Measurements from ENCODE around the gene SYNDIG1L. TPM values are rescaled to one million over a fixed set of nuclear protein-coding genes. Genes with fewer than 3 reads are reported as not detected.
"Not testable (repeated sequence)": the region's sequence is repeated elsewhere in the genome, so short reads cannot be mapped to it uniquely, and the experiment has no call there.

SYNDIG1L gene
- total RNA-seq, 1 experiment from 2014 or later, result 1.4 TPM

GRCh38 chr14:74382231-74382630, 43.8 kb downstream of the SYNDIG1L start:
- no peak overlapping the region for H3K27ac Mint-ChIP-seq
- H3K27me3 Mint-ChIP-seq (ENCODE audit: low read depth), result no peaks in the 10 kb centered on the region
- CTCF ChIA-PET, result no interaction called here
- TF ChIP-seq ZNF671 (CRISPR knock-in tag; IDR thresholded peaks at IDR 0.05) (no peak), GABPB1 (CRISPR knock-in tag; IDR thresholded peaks at IDR 0.05) (no peak)
- H3K9me3 Mint-ChIP-seq, result 0 out of 2 replicates have a peak, but pooled peaks cover 3% of the 10 kb centered on the region
- H3K36me3 Mint-ChIP-seq, result no peaks in the 10 kb centered on the region
- DNase-seq (ENCODE audit: low spot score), result no peak
- no peak for ATAC-seq
- no peak overlapping the region for H3K4me3 Mint-ChIP-seq
- H3K4me1 Mint-ChIP-seq, result no peaks in the 10 kb centered on the region
- POLR2A ChIA-PET, result interaction anchor here (1.0 kb wide), 1 partner anchor 16 kb away, joined by 3 read pairs; no protein-coding TSS in a partner anchor

GRCh38 chr14:74381571-74381970, 44.4 kb downstream of the SYNDIG1L start:
- H3K27ac Mint-ChIP-seq; H3K27me3 Mint-ChIP-seq (ENCODE audit: low read depth); ATAC-seq; H3K9me3 Mint-ChIP-seq; H3K36me3 Mint-ChIP-seq; H3K4me3 Mint-ChIP-seq; DNase-seq (ENCODE audit: low spot score); CTCF ChIA-PET; H3K4me1 Mint-ChIP-seq: not testable (repeated sequence)
- POLR2A ChIA-PET, result interaction anchor here (1.0 kb wide), 1 partner anchor 17 kb away, joined by 3 read pairs; no protein-coding TSS in a partner anchor

- CTCF ChIA-PET, result interaction anchor here (0.7 kb wide), 1 partner anchor 77 kb away, joined by 4 read pairs; no protein-coding TSS in a partner anchor
- peaks cover 9% of the 10 kb centered on the region for H3K9me3 Mint-ChIP-seq
- no peaks in the 10 kb centered on the region for H3K36me3 Mint-ChIP-seq
- no peak overlapping the region for H3K4me3 Mint-ChIP-seq
- ATAC-seq (no peak), DNase-seq (ENCODE audit: low spot score) (no peak)
- H3K27ac Mint-ChIP-seq, result no peak overlapping the region
- H3K4me1 Mint-ChIP-seq, result no peaks in the 10 kb centered on the region
- POLR2A ChIA-PET, result interaction anchor here (0.5 to 0.6 kb wide), 2 partner anchors 90 to 1832 kb away, joined by 3 to 4 read pairs; no protein-coding TSS in a partner anchor
- no peak for TF ChIP-seq ATF1 (CRISPR knock-in tag; IDR thresholded peaks at IDR 0.05)
- no peak for TF ChIP-seq ATF3 (CRISPR knock-in tag; conservative IDR thresholded peaks at IDR 0.05)
- TF ChIP-seq GTF2I (CRISPR knock-in tag; conservative IDR thresholded peaks at IDR 0.05), result no peak
- TF ChIP-seq ZNF232 (CRISPR knock-in tag; IDR thresholded peaks at IDR 0.05), result no peak
- no peak for TF ChIP-seq CREM (CRISPR knock-in tag; IDR thresholded peaks at IDR 0.05)
- TF ChIP-seq ZNF425 (CRISPR knock-in tag; conservative IDR thresholded peaks at IDR 0.05), result no peak
- no peak for TF ChIP-seq NFYB (CRISPR knock-in tag; conservative IDR thresholded peaks at IDR 0.05; ENCODE audit: low read depth)
- TF ChIP-seq NFATC4 (CRISPR knock-in tag; IDR thresholded peaks at IDR 0.05), result no peak
- TF ChIP-seq ZNF671 (CRISPR knock-in tag; IDR thresholded peaks at IDR 0.05), result no peak
- TF ChIP-seq FOXK1 (CRISPR knock-in tag; IDR thresholded peaks at IDR 0.05), result no peak
- TF ChIP-seq FOXP1 (CRISPR knock-in tag; IDR thresholded peaks at IDR 0.05; ENCODE audit: borderline replicate concordance), result no peak
- no peak for TF ChIP-seq AR (CRISPR knock-in tag; IDR thresholded peaks at IDR 0.05)
- no peak for TF ChIP-seq CBFB (CRISPR knock-in tag; IDR thresholded peaks at IDR 0.05; ENCODE audit: low read depth)
- TF ChIP-seq ZNF532 (CRISPR knock-in tag; IDR thresholded peaks at IDR 0.05; ENCODE audit: borderline replicate concordance), result no peak
- TF ChIP-seq MAX (CRISPR knock-in tag; IDR thresholded peaks at IDR 0.05), result no peak
- TF ChIP-seq GRHL2 (CRISPR knock-in tag; IDR thresholded peaks at IDR 0.05; ENCODE audit: insufficient replicate concordance, severe bottlenecking), result no peak
- H3K27me3 Mint-ChIP-seq (ENCODE audit: low read depth), result no peaks in the 10 kb centered on the region
Observed at GRCh38 chr14:74380845-74381244, 45.2 kb downstream of the SYNDIG1L start.
